ENCODE data around the gene HS1BP3.

Gene HS1BP3

GRCh38 chr2:20666304-20667150, 15.6 kb upstream of the HS1BP3 start, which contains the start of gene GDF7:
GDF7 (plus strand) TSS chr2:20667144; CDS start chr2:20667240, 96 bp downstream.
- H3K4me3 ChIP-seq (replicated peaks in 1 of 2; ENCODE audit: low read depth in 2 of 2, low read length in 2 of 2): peak within 1 kb of the TSS; percentile 36 to 38
- peak in 1 of 2 donors; percentile 31 for DNase-seq (ENCODE audit: low read depth in 2 of 2)
- TF ChIP-seq CTCF (IDR thresholded peaks at IDR 0.05; ENCODE audit: low read depth, low read length): peak; percentile 13

- no peak for TF ChIP-seq CTCF (IDR thresholded peaks at IDR 0.05; ENCODE audit: low read depth, low read length)
- no peak for DNase-seq (ENCODE audit: low read depth in 2 of 2)
- H3K4me3 ChIP-seq (replicated peaks in 1 of 2; ENCODE audit: low read depth in 2 of 2, low read length in 2 of 2): peak overlapping the region; percentile 11 to 38
Observed at GRCh38 chr2:20666005-20666303, 15.1 kb upstream of the HS1BP3 start.

- DNase-seq (ENCODE audit: low read depth in 2 of 2): no peak
- TF ChIP-seq CTCF (IDR thresholded peaks at IDR 0.05; ENCODE audit: low read depth, low read length): no peak
- peak overlapping the region in 1 of 2 donors; percentile 38 for H3K4me3 ChIP-seq (replicated peaks in 1 of 2; ENCODE audit: low read depth in 2 of 2, low read length in 2 of 2)
Observed at GRCh38 chr2:20665243-20666004, 14.5 kb upstream of the HS1BP3 start.

GRCh38 chr2:20664431-20665242, 13.7 kb upstream of the HS1BP3 start:
- no peak overlapping the region for H3K4me3 ChIP-seq (replicated peaks in 1 of 2; ENCODE audit: low read depth in 2 of 2, low read length in 2 of 2)
- DNase-seq (ENCODE audit: low read depth in 2 of 2): no peak
- no peak for TF ChIP-seq CTCF (IDR thresholded peaks at IDR 0.05; ENCODE audit: low read depth, low read length)

GRCh38 chr2:20664071-20664390, 13.1 kb upstream of the HS1BP3 start:
- H3K4me3 ChIP-seq (replicated peaks in 1 of 2; ENCODE audit: low read depth in 2 of 2, low read length in 2 of 2): no peak overlapping the region
- DNase-seq (ENCODE audit: low read depth in 2 of 2): no peak
- no peak for TF ChIP-seq CTCF (IDR thresholded peaks at IDR 0.05; ENCODE audit: low read depth, low read length)

GRCh38 chr2:20663196-20664070, 12.5 kb upstream of the HS1BP3 start:
- no peak for TF ChIP-seq CTCF (IDR thresholded peaks at IDR 0.05; ENCODE audit: low read depth, low read length)
- no peak overlapping the region for H3K4me3 ChIP-seq (replicated peaks in 1 of 2; ENCODE audit: low read depth in 2 of 2, low read length in 2 of 2)
- DNase-seq (ENCODE audit: low read depth in 2 of 2): no peak

All from cardiac fibroblast (primary cell).